GM18861 (cell line): Measurements from ENCODE around the gene ZNRF2.

Experiments used
- ATAC-seq: cut with Tn5 transposase; IDR thresholded peaks from one replicate; pipeline ENCODE4 v1.9.1; 2021; ENCODE audit not compliant: unreplicated experiment

ZNRF2 gene

GRCh38 chr7:30284298-30285066, at the start of gene ZNRF2:
ZNRF2 (plus strand) TSS chr7:30284597; CDS start chr7:30285358, 761 bp downstream.
- peak; percentile 86 for ATAC-seq

- peak; percentile 46 for ATAC-seq
Observed at GRCh38 chr7:30237271-30237695, 47.1 kb upstream of the ZNRF2 start.

GRCh38 chr7:30238721-30239441, 45.5 kb upstream of the ZNRF2 start:
- peak; percentile 44 for ATAC-seq

- no peak for ATAC-seq
Observed at GRCh38 chr7:30240106-30240800, 44.1 kb upstream of the ZNRF2 start.

- no peak for ATAC-seq
Observed at GRCh38 chr7:30241767-30242166, 42.6 kb upstream of the ZNRF2 start.

- no peak for ATAC-seq
Observed at GRCh38 chr7:30244340-30244739, 40.1 kb upstream of the ZNRF2 start.

- no peak for ATAC-seq
Observed at GRCh38 chr7:30245913-30246312, 38.5 kb upstream of the ZNRF2 start.

- ATAC-seq: no peak
Observed at GRCh38 chr7:30246392-30246791, 38.0 kb upstream of the ZNRF2 start.

GRCh38 chr7:30247541-30248401, 36.6 kb upstream of the ZNRF2 start:
- no peak for ATAC-seq

- no peak for ATAC-seq
Observed at GRCh38 chr7:30249316-30249715, 35.1 kb upstream of the ZNRF2 start.

GRCh38 chr7:30249986-30250774, 34.2 kb upstream of the ZNRF2 start:
- no peak for ATAC-seq

- ATAC-seq: no peak
Observed at GRCh38 chr7:30251708-30252329, 32.6 kb upstream of the ZNRF2 start.

GRCh38 chr7:30252885-30253795, 31.3 kb upstream of the ZNRF2 start:
- no peak for ATAC-seq

GRCh38 chr7:30253796-30254165, 30.6 kb upstream of the ZNRF2 start:
- no peak for ATAC-seq

GRCh38 chr7:30254248-30254647, 30.1 kb upstream of the ZNRF2 start:
- no peak for ATAC-seq

- ATAC-seq: no peak
Observed at GRCh38 chr7:30254717-30255063, 29.7 kb upstream of the ZNRF2 start.

- ATAC-seq: peak; percentile 78
Observed at GRCh38 chr7:30255064-30255769, 29.2 kb upstream of the ZNRF2 start.

GRCh38 chr7:30256349-30256858, 28.0 kb upstream of the ZNRF2 start:
- ATAC-seq: no peak
